Osteoblast (primary cell): ENCODE measurements around the gene E2F7. TPM values are rescaled to one million over a fixed set of nuclear protein-coding genes. Genes with fewer than 3 reads are reported as not detected.

ENCODE experiments used
- DNase-seq: peaks from one replicate; pipeline ENCODE4 v3.0.0; 2011; ENCODE audit warnings: low spot score, mixed read lengths; ENCODE audit not compliant: insufficient read length; ENCODE audit errors: missing footprints
- H2AFZ ChIP-seq: 2 replicates; pipeline ENCODE4 v1.6.0; 2011; ENCODE audit warnings: mild to moderate bottlenecking, low read length
- H3K27ac ChIP-seq: 2 replicates; pipeline ENCODE4 v1.5.1; 2011; ENCODE audit warnings: mild to moderate bottlenecking, low read depth, low read length, moderate library complexity
- H3K27me3 ChIP-seq: 2 replicates; pipeline ENCODE4 v1.6.0; 2012; ENCODE audit warnings: mild to moderate bottlenecking, control low read depth, inconsistent platforms, low read length, moderate library complexity; ENCODE audit not compliant: insufficient read depth
- H3K36me3 ChIP-seq: 2 replicates; pipeline ENCODE4 v1.5.1; 2011; ENCODE audit warnings: mild to moderate bottlenecking, low read length, control low read depth, moderate library complexity; ENCODE audit not compliant: insufficient read depth
- H3K4me1 ChIP-seq: 2 replicates; pipeline ENCODE4 v1.5.1; 2011; ENCODE audit warnings: mild to moderate bottlenecking, low read length, control low read depth, moderate library complexity; ENCODE audit not compliant: insufficient read depth
- H3K4me2 ChIP-seq: 2 replicates; pipeline ENCODE4 v1.6.0; 2011; ENCODE audit warnings: mild to moderate bottlenecking, low read length; ENCODE audit not compliant: insufficient read depth
- H3K4me3 ChIP-seq: fragments of 200-600 bp; sonication (generic); 3 replicates; pipeline ENCODE4 v1.5.1; 2012; ENCODE audit warnings: mild to moderate bottlenecking, low read length, inconsistent platforms; ENCODE audit not compliant: insufficient read depth
- H3K79me2 ChIP-seq: 2 replicates; pipeline ENCODE4 v1.6.0; 2012; ENCODE audit warnings: mild to moderate bottlenecking, low read length, control low read depth, inconsistent platforms; ENCODE audit not compliant: insufficient read depth
- H3K9me3 ChIP-seq: 2 replicates; pipeline ENCODE4 v1.5.1; 2011; ENCODE audit warnings: low read depth, low read length, control low read depth
- H4K20me1 ChIP-seq: 2 replicates; pipeline ENCODE4 v1.6.0; 2012; ENCODE audit warnings: mild to moderate bottlenecking, low read length, control low read depth; ENCODE audit not compliant: insufficient read depth
- total RNA-seq: library from RNA; depleted of rRNA; stranded (reverse); fragments of >200 nt; gene quantifications from 2 replicates; pipeline ENCODE4 v1.2.3, GENCODE V29; 2012
- TF ChIP-seq, protein P1 (sequence below): IDR thresholded peaks from 2 replicates; pipeline ENCODE4 v1.5.1; 2011; ENCODE audit warnings: mild to moderate bottlenecking, low read depth, low read length, moderate library complexity; ENCODE audit errors: extremely low read depth

The E2F7 gene
- total RNA-seq, 1 donor: 13.4 TPM

DNA sequence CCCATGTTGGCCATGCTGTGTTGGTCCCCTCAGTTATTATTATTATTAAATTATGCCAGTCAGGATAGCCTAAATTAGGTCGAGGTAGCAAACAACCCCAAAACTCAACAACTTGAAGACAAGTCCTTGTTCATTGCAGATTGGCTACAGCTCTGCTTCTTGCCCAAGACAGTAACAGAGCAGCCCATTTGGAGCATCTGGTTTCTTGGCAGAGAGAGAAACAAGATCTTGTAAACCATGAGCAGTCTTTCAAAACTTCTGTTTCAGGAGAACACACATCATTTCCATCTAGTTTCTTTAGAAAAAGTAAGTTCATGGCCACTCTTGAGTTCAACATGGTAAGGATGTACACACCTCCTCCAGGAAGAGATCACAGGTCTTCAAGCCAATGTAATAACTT lies 52.3 kb downstream of the E2F7 start:
- Histone ChIP-seq H3K27me3 (no peaks in the 10 kb centered on the region), H3K79me2 (no peaks in the 10 kb centered on the region), H3K4me2 (no peak overlapping the region), H3K27ac (no peak overlapping the region), H3K4me1 (peaks cover 3% of the 10 kb centered on the region), H4K20me1 (no peaks in the 10 kb centered on the region), H2AFZ (no peak overlapping the region), H3K4me3 (no peak overlapping the region), H3K36me3 (no peaks in the 10 kb centered on the region), H3K9me3 (no peaks in the 10 kb centered on the region)
- TF ChIP-seq, protein P1, sequence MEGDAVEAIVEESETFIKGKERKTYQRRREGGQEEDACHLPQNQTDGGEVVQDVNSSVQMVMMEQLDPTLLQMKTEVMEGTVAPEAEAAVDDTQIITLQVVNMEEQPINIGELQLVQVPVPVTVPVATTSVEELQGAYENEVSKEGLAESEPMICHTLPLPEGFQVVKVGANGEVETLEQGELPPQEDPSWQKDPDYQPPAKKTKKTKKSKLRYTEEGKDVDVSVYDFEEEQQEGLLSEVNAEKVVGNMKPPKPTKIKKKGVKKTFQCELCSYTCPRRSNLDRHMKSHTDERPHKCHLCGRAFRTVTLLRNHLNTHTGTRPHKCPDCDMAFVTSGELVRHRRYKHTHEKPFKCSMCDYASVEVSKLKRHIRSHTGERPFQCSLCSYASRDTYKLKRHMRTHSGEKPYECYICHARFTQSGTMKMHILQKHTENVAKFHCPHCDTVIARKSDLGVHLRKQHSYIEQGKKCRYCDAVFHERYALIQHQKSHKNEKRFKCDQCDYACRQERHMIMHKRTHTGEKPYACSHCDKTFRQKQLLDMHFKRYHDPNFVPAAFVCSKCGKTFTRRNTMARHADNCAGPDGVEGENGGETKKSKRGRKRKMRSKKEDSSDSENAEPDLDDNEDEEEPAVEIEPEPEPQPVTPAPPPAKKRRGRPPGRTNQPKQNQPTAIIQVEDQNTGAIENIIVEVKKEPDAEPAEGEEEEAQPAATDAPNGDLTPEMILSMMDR: no peak
- DNase-seq: no peak

DNA sequence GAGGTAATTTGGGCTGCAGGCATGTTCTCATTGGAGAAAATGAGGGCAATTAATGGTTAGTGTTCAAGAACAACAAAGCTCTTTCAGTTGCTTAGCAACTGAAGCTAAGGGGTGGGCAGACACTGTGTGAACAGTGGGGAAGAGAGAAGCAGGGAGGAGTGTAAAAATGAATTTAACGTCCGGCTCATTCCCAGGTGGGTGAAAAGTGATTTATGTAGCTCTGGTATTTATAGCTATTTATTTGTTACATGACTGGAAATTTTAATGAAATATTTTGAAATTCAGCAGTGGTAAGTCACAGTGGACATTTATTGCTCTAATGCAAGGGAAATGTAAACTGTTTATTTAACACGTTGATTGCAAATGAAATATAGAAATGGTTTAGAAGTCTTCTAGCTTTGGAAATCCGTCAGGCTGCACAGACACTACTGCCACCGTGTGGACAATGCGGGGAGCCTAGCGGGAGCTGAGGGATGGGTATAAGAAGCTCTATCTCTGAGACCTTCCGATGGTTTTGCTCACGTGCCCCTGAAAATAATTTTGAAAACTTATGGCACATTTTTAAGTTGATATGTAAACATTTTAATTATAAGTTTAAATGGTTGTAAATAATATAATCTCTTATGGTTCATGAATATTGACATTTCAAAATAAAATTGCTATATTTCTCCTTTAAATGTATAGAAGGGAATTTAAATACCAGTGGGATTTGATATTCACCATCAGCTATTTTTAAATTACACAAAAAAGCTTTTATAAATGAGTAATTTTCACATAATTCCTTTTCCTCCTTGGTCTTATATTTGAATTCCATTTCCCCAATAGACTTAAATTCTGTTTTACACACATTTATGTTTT lies 54.4 kb downstream of the E2F7 start:
- no peak overlapping the region for H2AFZ ChIP-seq
- H3K36me3 ChIP-seq: no peaks in the 10 kb centered on the region
- H4K20me1 ChIP-seq: no peaks in the 10 kb centered on the region
- no peaks in the 10 kb centered on the region for H3K79me2 ChIP-seq
- peak overlapping the region; percentile 11 for H3K4me3 ChIP-seq
- TF ChIP-seq, protein P1: no peak
- peaks cover 3% of the 10 kb centered on the region for H3K4me1 ChIP-seq
- no peak overlapping the region for H3K27ac ChIP-seq
- no peaks in the 10 kb centered on the region for H3K27me3 ChIP-seq
- peak overlapping the region; percentile 66 for H3K4me2 ChIP-seq
- peak; percentile 81 for DNase-seq
- H3K9me3 ChIP-seq: no peaks in the 10 kb centered on the region

DNA sequence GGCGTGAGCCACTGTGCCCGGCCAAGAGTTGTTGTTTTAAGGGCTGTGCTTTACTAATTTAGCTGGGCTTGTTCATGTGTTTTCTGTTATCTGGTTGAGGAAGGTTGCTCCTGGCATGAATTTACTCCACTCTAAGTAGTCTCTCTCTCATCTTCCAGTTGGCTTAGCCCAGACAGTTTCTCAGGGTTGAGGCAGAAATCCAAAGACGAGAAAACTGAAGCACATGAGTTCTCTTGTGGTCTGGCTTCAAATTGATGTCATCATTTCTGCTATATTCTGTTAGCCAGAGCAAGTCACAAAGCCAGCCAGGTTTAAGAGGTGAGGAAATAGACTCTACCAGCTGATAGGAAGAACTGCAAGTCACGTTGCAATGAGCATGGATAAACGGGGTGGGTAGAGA lies 57.9 kb downstream of the E2F7 start:
- Histone ChIP-seq H3K9me3 (no peaks in the 10 kb centered on the region), H3K4me1 (peaks cover 3% of the 10 kb centered on the region), H3K36me3 (no peaks in the 10 kb centered on the region), H3K79me2 (no peaks in the 10 kb centered on the region), H4K20me1 (no peaks in the 10 kb centered on the region), H3K27me3 (peaks cover 23% of the 10 kb centered on the region), H3K4me2 (no peak overlapping the region), H3K27ac (no peak overlapping the region), H2AFZ (no peak overlapping the region), H3K4me3 (no peak overlapping the region)
- TF ChIP-seq, protein P1: no peak
- no peak for DNase-seq

DNA sequence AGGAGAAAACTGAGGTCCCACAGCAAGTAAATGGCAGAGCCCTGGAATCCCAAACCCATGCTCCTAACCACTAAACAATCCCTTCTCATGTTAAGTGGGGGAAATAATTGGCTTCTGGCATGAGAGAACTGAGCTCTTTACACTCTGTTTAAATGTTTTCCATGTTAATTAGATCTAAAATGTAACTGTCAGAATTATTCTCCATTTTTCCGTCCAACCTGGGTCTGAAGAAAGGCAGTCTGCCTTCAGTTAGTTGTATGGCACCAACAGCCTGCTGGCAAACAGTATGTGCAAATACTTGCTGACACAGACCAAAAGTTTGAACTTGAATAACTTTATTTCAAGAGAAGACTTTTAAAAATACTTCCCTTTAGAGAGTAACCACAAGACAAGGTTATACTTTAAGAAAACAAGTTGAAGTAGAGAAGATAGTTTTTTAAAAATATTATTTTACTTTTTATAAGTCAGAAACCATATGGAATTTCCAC lies 59.7 kb downstream of the E2F7 start:
- Histone ChIP-seq H3K4me3 (no peak overlapping the region), H3K4me1 (peaks cover 1% of the 10 kb centered on the region), H3K27me3 (peaks cover 28% of the 10 kb centered on the region), H3K36me3 (no peaks in the 10 kb centered on the region), H3K79me2 (no peaks in the 10 kb centered on the region), H2AFZ (no peak overlapping the region), H4K20me1 (no peaks in the 10 kb centered on the region), H3K4me2 (no peak overlapping the region), H3K27ac (no peak overlapping the region), H3K9me3 (no peaks in the 10 kb centered on the region)
- TF ChIP-seq, protein P1: no peak
- DNase-seq: no peak
